Liver (tissue), 9 donors: ENCODE results near the gene PCSK4. TPM values are rescaled to one million over a fixed set of nuclear protein-coding genes. Genes with fewer than 3 reads are reported as not detected.

Experiments
- DNase-seq: peaks from one replicate; pipeline ENCODE4 v3.0.0-alpha.2; 2017; ENCODE audit warnings: low spot score
- H3K27ac ChIP-seq, 2 donors: one replicate each; pipeline ENCODE4 v1.7.0; 2013; ENCODE audit warnings: inconsistent platforms in 2 of 2, low read length in 2 of 2, control low read depth in 1 of 2, low read depth in 1 of 2, mild to moderate bottlenecking in 1 of 2
- H3K27me3 ChIP-seq, 4 donors: one replicate each; pipeline versions ENCODE4 v1.6.1 to v1.7.0; 2013; ENCODE audit warnings: low read length in 3 of 4, inconsistent platforms in 1 of 4, mild to moderate bottlenecking in 1 of 4, moderate library complexity in 1 of 4; ENCODE audit not compliant: control insufficient read depth in 4 of 4, insufficient read depth in 4 of 4
- H3K36me3 ChIP-seq, 4 donors: one replicate each; pipeline versions ENCODE4 v1.6.1 to v1.7.0; 2013; ENCODE audit warnings: low read length in 3 of 4, mild to moderate bottlenecking in 3 of 4, low read depth in 1 of 4, moderate library complexity in 1 of 4; ENCODE audit not compliant: control insufficient read depth in 4 of 4, insufficient read depth in 3 of 4
- H3K4me1 ChIP-seq, 4 donors: one replicate each; pipeline versions ENCODE4 v1.6.1 to v1.7.0; 2013; ENCODE audit warnings: low read length in 3 of 4, mild to moderate bottlenecking in 3 of 4, moderate library complexity in 1 of 4; ENCODE audit not compliant: control insufficient read depth in 4 of 4, insufficient read depth in 4 of 4
- H3K4me3 ChIP-seq, 3 donors: one replicate each; pipeline versions ENCODE4 v1.6.1 to v1.7.0; 2013; ENCODE audit warnings: low read length in 3 of 3, control low read depth in 1 of 3, low read depth in 1 of 3, mild to moderate bottlenecking in 1 of 3
- H3K9ac ChIP-seq, 2 donors: one replicate each; pipeline ENCODE4 v1.7.0; 2013; ENCODE audit warnings: low read length in 2 of 2, mild to moderate bottlenecking in 2 of 2, moderate library complexity in 2 of 2, control low read depth in 1 of 2, low read depth in 1 of 2
- H3K9me3 ChIP-seq, 4 donors: one replicate each; pipeline versions ENCODE4 v1.6.1 to v1.7.0; 2013; ENCODE audit warnings: low read length in 3 of 4; ENCODE audit not compliant: control insufficient read depth in 4 of 4
- EGR1 ChIP-seq, 2 donors: IDR thresholded peaks; 2 replicates each; pipeline ENCODE4 v1.6.1; 2016 to 2018; ENCODE audit warnings: antibody characterized with exemption in 2 of 2, low read depth in 2 of 2
- FOXA1 ChIP-seq: IDR thresholded peaks from 2 replicates; pipeline ENCODE4 v1.6.1; 2016; ENCODE audit warnings: antibody characterized with exemption
- FOXA2 ChIP-seq: IDR thresholded peaks from 2 replicates; pipeline ENCODE4 v1.6.1; 2016; ENCODE audit warnings: antibody characterized with exemption
- GABPA ChIP-seq, 2 donors: IDR thresholded peaks in 1 of 2; conservative IDR thresholded peaks in 1 of 2; 2 replicates each; pipeline ENCODE4 v1.6.1; 2016; ENCODE audit warnings: antibody characterized with exemption in 2 of 2, mild to moderate bottlenecking in 1 of 2, moderate library complexity in 1 of 2
- HNF4G ChIP-seq: IDR thresholded peaks from 2 replicates; pipeline ENCODE4 v1.6.1; 2016; ENCODE audit warnings: antibody characterized with exemption
- JUND ChIP-seq, 2 donors: IDR thresholded peaks; 2 replicates each; pipeline ENCODE4 v1.6.1; 2016; ENCODE audit warnings: antibody characterized with exemption in 2 of 2
- NR2F2 ChIP-seq: IDR thresholded peaks from 2 replicates; pipeline ENCODE4 v1.6.1; 2016; ENCODE audit warnings: antibody characterized with exemption
- RAD21 ChIP-seq, 2 donors: IDR thresholded peaks; 2 replicates each; pipeline ENCODE4 v1.6.1; 2016; ENCODE audit warnings: antibody characterized with exemption in 2 of 2, mild to moderate bottlenecking in 2 of 2
- RXRA ChIP-seq, 2 donors: IDR thresholded peaks; 2 replicates each; pipeline ENCODE4 v1.6.1; 2017 to 2018; ENCODE audit warnings: antibody characterized with exemption in 2 of 2, mild to moderate bottlenecking in 1 of 2
- SP1 ChIP-seq: IDR thresholded peaks from 2 replicates; pipeline ENCODE4 v1.6.1; 2018; ENCODE audit warnings: antibody characterized with exemption, mild to moderate bottlenecking
- TAF1 ChIP-seq: conservative IDR thresholded peaks from 2 replicates; pipeline ENCODE4 v1.6.1; 2016; ENCODE audit warnings: antibody characterized with exemption, mild to moderate bottlenecking
- WGBS: extraction: QIAGEN DNeasy Blood & Tissue Kit; methylation state at CpG from one replicate; pipeline ENCODE4 v1.1.7; 2013; 5-methylcytosine and 5-hydroxymethylcytosine counted together
- polyA plus RNA-seq, 2 donors: library from polyadenylated mRNA; stranded (reverse) in 1 of 2; unstranded in 1 of 2; fragments of 200-250 nt in 1 of 2; fragments of >200 nt in 1 of 2; fragmentation: Nextera tagmentation in 1 of 2; extraction: Ambion mirVana in 1 of 2; gene quantifications; one replicate each; pipeline versions ENCODE4 v1.2.1 to v1.2.3, GENCODE V29; 2013 to 2015
- total RNA-seq, 2 donors: library from RNA; depleted of rRNA; stranded (reverse); fragments of >200 nt; gene quantifications; one replicate each; pipeline ENCODE4 v1.2.3, GENCODE V29; 2014
- TF ChIP-seq, protein P1 (sequence below): IDR thresholded peaks from 2 replicates; pipeline ENCODE4 v1.6.1; 2016; ENCODE audit warnings: antibody characterized with exemption
- TF ChIP-seq, protein P2 (sequence below): IDR thresholded peaks from 2 replicates; pipeline ENCODE4 v1.6.1; 2016; ENCODE audit warnings: antibody characterized with exemption
- TF ChIP-seq, protein P3 (sequence below): IDR thresholded peaks from 2 replicates; pipeline ENCODE4 v1.6.1; 2016; ENCODE audit warnings: antibody characterized with exemption, mild to moderate bottlenecking
- donor health status: healthy.
- donor health status: healthy.
- donor health status: healthy.
- donor health status: healthy.
- donor health status: healthy.

Gene PCSK4
- total and polyA plus RNA-seq, 4 donors, result 0.60 to 2.6 (median 1.9) TPM

DNA sequence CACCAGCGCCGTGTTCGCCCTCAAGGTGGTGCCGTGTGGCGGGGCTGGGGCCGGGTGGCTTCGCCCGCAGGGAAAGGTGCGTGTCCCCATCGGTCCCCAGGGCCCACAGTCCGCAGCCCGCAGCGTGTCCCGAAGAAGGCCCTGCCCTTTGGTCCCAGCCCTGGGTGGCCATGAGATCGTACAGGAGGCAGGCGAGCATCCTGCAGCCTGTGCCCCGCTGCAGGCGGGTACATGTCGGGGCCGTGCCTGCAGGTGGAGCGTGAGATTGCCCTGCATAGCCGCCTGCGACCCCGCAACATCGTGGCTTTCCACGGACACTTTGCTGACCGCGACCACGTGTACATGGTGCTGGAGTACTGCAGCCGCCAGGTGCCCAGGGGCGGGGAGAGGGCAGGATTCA, 35.2 kb upstream of the PCSK4 start (continued):
- no peak for TF ChIP-seq FOXA2
- TF ChIP-seq TAF1, result no peak
- no peak for TF ChIP-seq GABPA (IDR thresholded peaks at IDR 0.05 in 1 of 2, conservative IDR thresholded peaks at IDR 0.05 in 1 of 2)

DNA sequence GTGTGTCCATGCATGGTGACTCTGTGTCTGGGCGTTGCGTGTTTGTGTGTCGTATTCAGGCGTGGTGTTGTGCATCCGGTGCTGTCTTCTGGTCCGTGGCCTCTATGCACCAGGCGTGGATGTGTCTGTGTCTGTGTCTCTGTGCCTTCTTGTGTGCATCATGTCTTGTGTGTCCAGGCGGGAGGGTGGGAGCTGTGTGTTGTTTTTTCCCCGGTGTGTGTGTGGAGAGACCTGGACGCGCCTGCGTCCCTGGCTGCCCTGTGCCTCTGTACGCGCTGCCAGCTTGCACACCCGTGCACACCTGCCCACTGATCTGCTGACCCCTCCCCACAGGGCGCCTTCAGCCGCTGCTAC, 34.8 kb upstream of the PCSK4 start:
- H3K27me3 ChIP-seq, result peaks cover 0 to 26% (median 7%) of the 10 kb centered on the region in 4 donors
- H3K9me3 ChIP-seq, result no peaks in the 10 kb centered on the region
- no peak overlapping the region for H3K27ac ChIP-seq
- DNase-seq, result no peak
- TF ChIP-seq, protein P1, sequence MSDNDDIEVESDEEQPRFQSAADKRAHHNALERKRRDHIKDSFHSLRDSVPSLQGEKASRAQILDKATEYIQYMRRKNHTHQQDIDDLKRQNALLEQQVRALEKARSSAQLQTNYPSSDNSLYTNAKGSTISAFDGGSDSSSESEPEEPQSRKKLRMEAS, result no peak
- TF ChIP-seq JUND (IDR thresholded peaks at IDR 0.05), result no peak
- TF ChIP-seq SP1, result no peak
- no peak for TF ChIP-seq HNF4G
- H3K9ac ChIP-seq, result no peak overlapping the region
- no peaks in the 10 kb centered on the region for H3K36me3 ChIP-seq
- no peak overlapping the region for H3K4me3 ChIP-seq
- peaks cover 0 to 5% (median 2%) of the 10 kb centered on the region in 4 donors for H3K4me1 ChIP-seq
- 62% methylated on average over 17 of the region's 17 CpGs for WGBS

DNA sequence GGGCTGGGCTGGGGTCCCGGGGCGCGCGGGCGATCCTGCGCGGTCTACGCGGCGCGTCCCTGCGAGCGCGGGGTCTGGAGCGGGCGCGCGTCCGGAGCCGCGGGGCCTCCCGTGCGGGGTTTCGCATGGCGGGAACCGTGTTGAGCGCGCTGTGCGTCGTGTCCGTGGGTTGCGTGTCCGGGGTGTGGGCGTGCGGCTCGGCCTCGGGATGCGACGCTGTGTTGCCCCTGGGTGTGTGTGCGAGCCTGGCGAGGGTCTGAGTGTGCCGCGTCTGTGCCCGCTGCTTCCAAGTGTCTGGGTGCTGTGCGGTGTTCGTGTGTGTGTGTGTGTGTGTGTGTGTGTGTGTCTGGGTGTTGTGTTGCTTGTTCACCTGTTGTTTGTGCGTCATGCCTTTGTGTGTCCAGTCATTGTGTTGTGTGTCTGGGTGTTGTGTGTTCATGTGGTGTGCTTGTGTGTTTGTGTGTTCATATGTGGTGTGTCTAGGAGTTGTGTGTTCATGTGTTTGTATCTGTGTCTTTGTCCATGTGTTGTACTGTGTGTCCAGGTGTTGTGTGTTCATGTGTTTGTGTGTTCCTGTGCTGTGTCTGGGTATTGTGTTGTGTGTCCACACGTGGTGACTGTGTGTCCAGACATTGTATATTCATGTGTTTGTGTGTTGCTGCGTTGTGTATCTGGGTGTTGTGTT, 34.3 kb upstream of the PCSK4 start:
- Histone ChIP-seq H3K27me3 (peaks cover 0 to 24% (median 7%) of the 10 kb centered on the region in 4 donors), H3K9ac (no peak overlapping the region), H3K9me3 (no peaks in the 10 kb centered on the region), H3K36me3 (no peaks in the 10 kb centered on the region), H3K4me1 (peaks cover 0 to 5% (median 2%) of the 10 kb centered on the region in 4 donors), H3K4me3 (no peak overlapping the region), H3K27ac (no peak overlapping the region)
- TF ChIP-seq EGR1 (IDR thresholded peaks at IDR 0.05; ENCODE audit: low read depth in 2 of 2) (no peak), NR2F2 (no peak), SP1 (no peak), RXRA (IDR thresholded peaks at IDR 0.05) (no peak), HNF4G (no peak), FOXA1 (no peak), RAD21 (IDR thresholded peaks at IDR 0.05) (no peak)
- TF ChIP-seq, protein P1, result no peak
- TF ChIP-seq, protein P2, sequence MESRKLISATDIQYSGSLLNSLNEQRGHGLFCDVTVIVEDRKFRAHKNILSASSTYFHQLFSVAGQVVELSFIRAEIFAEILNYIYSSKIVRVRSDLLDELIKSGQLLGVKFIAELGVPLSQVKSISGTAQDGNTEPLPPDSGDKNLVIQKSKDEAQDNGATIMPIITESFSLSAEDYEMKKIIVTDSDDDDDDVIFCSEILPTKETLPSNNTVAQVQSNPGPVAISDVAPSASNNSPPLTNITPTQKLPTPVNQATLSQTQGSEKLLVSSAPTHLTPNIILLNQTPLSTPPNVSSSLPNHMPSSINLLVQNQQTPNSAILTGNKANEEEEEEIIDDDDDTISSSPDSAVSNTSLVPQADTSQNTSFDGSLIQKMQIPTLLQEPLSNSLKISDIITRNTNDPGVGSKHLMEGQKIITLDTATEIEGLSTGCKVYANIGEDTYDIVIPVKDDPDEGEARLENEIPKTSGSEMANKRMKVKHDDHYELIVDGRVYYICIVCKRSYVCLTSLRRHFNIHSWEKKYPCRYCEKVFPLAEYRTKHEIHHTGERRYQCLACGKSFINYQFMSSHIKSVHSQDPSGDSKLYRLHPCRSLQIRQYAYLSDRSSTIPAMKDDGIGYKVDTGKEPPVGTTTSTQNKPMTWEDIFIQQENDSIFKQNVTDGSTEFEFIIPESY, result no peak
- TF ChIP-seq, protein P3, sequence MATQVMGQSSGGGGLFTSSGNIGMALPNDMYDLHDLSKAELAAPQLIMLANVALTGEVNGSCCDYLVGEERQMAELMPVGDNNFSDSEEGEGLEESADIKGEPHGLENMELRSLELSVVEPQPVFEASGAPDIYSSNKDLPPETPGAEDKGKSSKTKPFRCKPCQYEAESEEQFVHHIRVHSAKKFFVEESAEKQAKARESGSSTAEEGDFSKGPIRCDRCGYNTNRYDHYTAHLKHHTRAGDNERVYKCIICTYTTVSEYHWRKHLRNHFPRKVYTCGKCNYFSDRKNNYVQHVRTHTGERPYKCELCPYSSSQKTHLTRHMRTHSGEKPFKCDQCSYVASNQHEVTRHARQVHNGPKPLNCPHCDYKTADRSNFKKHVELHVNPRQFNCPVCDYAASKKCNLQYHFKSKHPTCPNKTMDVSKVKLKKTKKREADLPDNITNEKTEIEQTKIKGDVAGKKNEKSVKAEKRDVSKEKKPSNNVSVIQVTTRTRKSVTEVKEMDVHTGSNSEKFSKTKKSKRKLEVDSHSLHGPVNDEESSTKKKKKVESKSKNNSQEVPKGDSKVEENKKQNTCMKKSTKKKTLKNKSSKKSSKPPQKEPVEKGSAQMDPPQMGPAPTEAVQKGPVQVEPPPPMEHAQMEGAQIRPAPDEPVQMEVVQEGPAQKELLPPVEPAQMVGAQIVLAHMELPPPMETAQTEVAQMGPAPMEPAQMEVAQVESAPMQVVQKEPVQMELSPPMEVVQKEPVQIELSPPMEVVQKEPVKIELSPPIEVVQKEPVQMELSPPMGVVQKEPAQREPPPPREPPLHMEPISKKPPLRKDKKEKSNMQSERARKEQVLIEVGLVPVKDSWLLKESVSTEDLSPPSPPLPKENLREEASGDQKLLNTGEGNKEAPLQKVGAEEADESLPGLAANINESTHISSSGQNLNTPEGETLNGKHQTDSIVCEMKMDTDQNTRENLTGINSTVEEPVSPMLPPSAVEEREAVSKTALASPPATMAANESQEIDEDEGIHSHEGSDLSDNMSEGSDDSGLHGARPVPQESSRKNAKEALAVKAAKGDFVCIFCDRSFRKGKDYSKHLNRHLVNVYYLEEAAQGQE, result no peak
- 17% methylated on average over 49 of the region's 49 CpGs for WGBS
- no peak for DNase-seq
